K562 (cell line): Measurements from ENCODE around the gene PIMREG. TPM values are rescaled to one million over a fixed set of nuclear protein-coding genes. Genes with fewer than 3 reads are reported as not detected.

Experiments
- ATAC-seq: fragments of 200-7000 bp; cut with Tn5 transposase; 3 replicates; pipeline ENCODE4 v1.9.1; 2020; ENCODE audit warnings: moderate library complexity
- BruUV-seq: library from RNA; stranded (reverse); fragments of 400-500 nt; replicated peaks from 2 replicates; lab custom pipeline; 2021; lab: Mats Ljungman, UMichigan
- CTCF ChIA-PET: fragments of 300-600 bp; formaldehyde crosslinking; extraction: SDS; loops from one replicate; lab custom pipeline; 2021; ENCODE audit warnings: low intra/inter-chr PET ratio; lab: Yijun Ruan, JAX
- POLR2A ChIA-PET: fragments of 300-600, 350-650 bp; sonication (Branson Sonifier 250); formaldehyde crosslinking; extraction: SDS; loops from one replicate; lab custom pipeline; 2021; ENCODE audit warnings: antibody characterized with exemption, inconsistent platforms; lab: Yijun Ruan, JAX
- DNase-seq, 4 experiments: peaks; one replicate each; pipeline versions ENCODE4 v3.0.0 to v3.0.0-alpha.2; 2011 to 2018; ENCODE audit warnings: low spot score in 3 of 4, mixed read lengths in 3 of 4; ENCODE audit errors: extremely low read depth in 1 of 4
- FAIRE-seq: peaks from 2 replicates; lab custom pipeline; 2011; peaks lifted over from hg19 to GRCh38; lab: Jason Lieb, UNC
- H2AFZ ChIP-seq: 2 replicates; pipeline ENCODE4 v1.6.0; 2011; ENCODE audit warnings: low read depth, low read length, control low read depth, inconsistent platforms
- H3K27ac ChIP-seq: fragments of 200-600 bp; 3 replicates; pipeline ENCODE4 v1.8.0; 2011; ENCODE audit warnings: low read depth, mild to moderate bottlenecking, control low read depth, inconsistent platforms, low read length, moderate library complexity, mixed read lengths; ENCODE audit errors: extremely low read depth
- H3K27me3 ChIP-seq, 2 experiments: fragments of 300-600 bp in 1 of 2; 2 replicates in 1 of 2; 3 replicates in 1 of 2; pipeline versions ENCODE4 v1.6.0 to v1.8.0; 2011; ENCODE audit warnings: inconsistent platforms in 2 of 2, low read length in 2 of 2, mild to moderate bottlenecking in 1 of 2, mixed read lengths in 1 of 2, moderate library complexity in 1 of 2; ENCODE audit not compliant: control insufficient read depth in 2 of 2, insufficient read depth in 2 of 2
- H3K36me3 ChIP-seq: fragments of 300-600 bp; 3 replicates; pipeline ENCODE4 v1.8.0; 2011; ENCODE audit warnings: mild to moderate bottlenecking, low read length, inconsistent platforms; ENCODE audit not compliant: control insufficient read depth, insufficient read depth
- H3K4me1 ChIP-seq, 2 experiments: fragments of 200-600 bp in 1 of 2; replicated peaks in 1 of 2; 2 replicates in 1 of 2; 3 replicates in 1 of 2; pipeline versions ENCODE4 v1.5.1 to v1.8.0; 2011; ENCODE audit warnings: inconsistent platforms in 2 of 2, low read length in 2 of 2, mild to moderate bottlenecking in 1 of 2, mixed read lengths in 1 of 2, moderate library complexity in 1 of 2; ENCODE audit not compliant: control insufficient read depth in 2 of 2, insufficient read depth in 2 of 2
- H3K4me2 ChIP-seq: 2 replicates; pipeline ENCODE4 v1.6.1; 2011; ENCODE audit warnings: low read length, control low read depth, inconsistent platforms, mixed read lengths; ENCODE audit not compliant: insufficient read depth
- H3K4me3 ChIP-seq: fragments of 200-600 bp; sonication (generic), shearing (Covaris generic); 2 replicates; pipeline ENCODE4 v1.5.1; 2016; ENCODE audit warnings: control low read depth, inconsistent platforms
- H3K79me2 ChIP-seq: fragments of 200-600 bp; 3 replicates; pipeline ENCODE4 v1.8.0; 2011; ENCODE audit warnings: low read length, inconsistent platforms; ENCODE audit not compliant: control insufficient read depth, insufficient read depth
- H3K9ac ChIP-seq, 2 experiments: 2 replicates each; pipeline versions ENCODE4 v1.6.0 to v1.6.1; 2011; ENCODE audit warnings: low read depth in 2 of 2, low read length in 2 of 2, control low read depth in 1 of 2, inconsistent platforms in 1 of 2, mild to moderate bottlenecking in 1 of 2, mixed read lengths in 1 of 2; ENCODE audit not compliant: insufficient read depth in 1 of 2
- H3K9me1 ChIP-seq: one replicate; pipeline ENCODE4 v1.6.0; 2011; ENCODE audit warnings: inconsistent platforms, mild to moderate bottlenecking, low read length, moderate library complexity; ENCODE audit not compliant: control insufficient read depth, insufficient read depth
- H3K9me3 ChIP-seq: replicated peaks from 2 replicates; pipeline ENCODE4 v1.5.1; 2011; ENCODE audit warnings: low read depth, low read length, inconsistent platforms; ENCODE audit not compliant: control insufficient read depth, insufficient read depth
- H4K20me1 ChIP-seq: replicated peaks from 2 replicates; pipeline ENCODE4 v1.6.1; 2011; ENCODE audit warnings: low read length, inconsistent platforms, mixed read lengths; ENCODE audit not compliant: control insufficient read depth, insufficient read depth
- CTCF ChIP-seq, 3 experiments: IDR thresholded peaks in 2 of 3; conservative IDR thresholded peaks in 1 of 3; 2 replicates each; pipeline ENCODE4 v1.5.1; 2011 to 2012; ENCODE audit warnings: low read length in 3 of 3, mild to moderate bottlenecking in 3 of 3, control low read depth in 2 of 3, improper control_type of control experiment in 1 of 3, inconsistent platforms in 1 of 3, low read depth in 1 of 3, mixed read lengths in 1 of 3, moderate library complexity in 1 of 3; ENCODE audit not compliant: insufficient read depth in 2 of 3
- HMBOX1 ChIP-seq: sonication (generic); IDR thresholded peaks from 2 replicates; pipeline ENCODE4 v1.6.1; 2016
- ZFP1 ChIP-seq: fragments of 450-650 bp; formaldehyde crosslinking; IDR thresholded peaks from 2 replicates; pipeline ENCODE4 v1.4.0; 2020; ENCODE audit warnings: mild to moderate bottlenecking, mixed read lengths
- WGBS: fragments of 100-300 bp; shearing (Covaris generic); methylation state at CpG from one replicate; pipeline ENCODE4 v1.1.6; 2016; ENCODE audit warnings: low coverage, mixed read lengths; ENCODE audit not compliant: insufficient coverage; ENCODE audit errors: missing lambda C conversion rate; 5-methylcytosine and 5-hydroxymethylcytosine counted together
- in situ Hi-C: fragments of 300-500 bp; cut with MboI; formaldehyde crosslinking; loops from 4 replicates; pipeline ENCODE4 v1.15.0; 2018; ENCODE audit warnings: inconsistent platforms, mixed read lengths
- intact Hi-C: fragments of 100-400 bp; cut with micrococcal nuclease; formaldehyde crosslinking; loops from 2 replicates; pipeline ENCODE4 v1.14.2; 2022
- polyA plus RNA-seq, 8 experiments: library from polyadenylated mRNA; depleted of rRNA in 4 of 8; stranded (reverse) in 5 of 8; unstranded in 3 of 8; fragments of >200 nt; fragmentation: Nextera tagmentation in 2 of 8; fragmentation: Illumina TruSeq in 1 of 8; extraction: Ambion mirVana in 2 of 8; extraction: Trizol in 1 of 8; gene quantifications; 2 replicates each; pipeline versions ENCODE4 v1.2.1 to v1.2.3, GENCODE V29; 2011 to 2014; ENCODE audit warnings: inconsistent platforms in 1 of 8, missing spikeins in 1 of 8
- total RNA-seq, 7 experiments: library from RNA; depleted of rRNA in 6 of 7; stranded (reverse); fragments of >200 nt in 6 of 7; fragmentation: Illumina TruSeq in 2 of 7; extraction: Trizol in 2 of 7; gene quantifications; 2 replicates each; pipeline versions ENCODE4 v1.2.1 to v1.2.3, GENCODE V29; 2011 to 2021; ENCODE audit warnings: low replicate concordance in 1 of 7

Gene PIMREG
- total and polyA plus RNA-seq, 9 of the 15 experiments (the other 6 are each of a cell fraction or from before 2014, with no cell fraction given) = 1.1 to 16.7 (median 9.4) TPM

GRCh38 chr17:6426356-6427101 is 17.7 kb upstream of the PIMREG start:
- 15% methylated on average over 18 of the region's 25 CpGs for WGBS
- H3K27ac ChIP-seq = no peak overlapping the region
- H3K9ac ChIP-seq = no peak overlapping the region
- H4K20me1 ChIP-seq = no peaks in the 10 kb centered on the region; the same call in 1 of the 2 replicates
- in situ Hi-C loops (loop anchor here (5.0 to 25.0 kb wide), 2 partner anchors 839 to 1189 kb away; partner anchors contain the start of gene SCIMP), intact Hi-C loops (loop anchor here (10.0 kb wide), 1 partner anchor 832 kb away; no protein-coding TSS in a partner anchor)
- CTCF ChIA-PET = no interaction called here
- ATAC-seq (no peak), DNase-seq (no peak), FAIRE-seq (no peak)
- H3K27me3 ChIP-seq = peaks cover 0 to 30% of the 10 kb centered on the region in 2 experiments; a peak in 2 of 5 replicates
- H3K9me3 ChIP-seq = no peaks in the 10 kb centered on the region
- H3K36me3 ChIP-seq = no peaks in the 10 kb centered on the region
- no peak overlapping the region for H3K4me3 ChIP-seq
- no peak for TF ChIP-seq HMBOX1
- no peak for TF ChIP-seq ZFP1 (CRISPR knock-in tag)
- TF ChIP-seq CTCF (IDR thresholded peaks at IDR 0.05 in 2 of 3, conservative IDR thresholded peaks at IDR 0.05 in 1 of 3; ENCODE audit: insufficient read depth in 2 of 3, low read depth in 1 of 3, low read length in 3 of 3) = no peak
- no peak overlapping the region for H2AFZ ChIP-seq
- no peaks in the 10 kb centered on the region for H3K9me1 ChIP-seq
- H3K4me1 ChIP-seq = no peaks in the 10 kb centered on the region
- no peaks in the 10 kb centered on the region for H3K79me2 ChIP-seq
- POLR2A ChIA-PET = interaction anchor here (1.2 kb wide), 1 partner anchor 9 kb away, joined by 5 read pairs; no protein-coding TSS in a partner anchor
- BruUV-seq = no TSS peak
- no peak overlapping the region for H3K4me2 ChIP-seq
